DOHH2 (cell line): ENCODE results near the gene TENT5A.

Experiments
- EZH2phosphoT487 ChIP-seq: fragments of 200-600 bp; sonication (generic); IDR thresholded peaks from 2 replicates; pipeline ENCODE4 v1.6.1; 2017; ENCODE audit warnings: borderline replicate concordance, mild to moderate bottlenecking, antibody characterized with exemption, low read length, moderate library complexity, mixed read lengths
- TF ChIP-seq, protein P1 (sequence below): fragments of 200-600 bp; sonication (generic); IDR thresholded peaks from one replicate; pipeline ENCODE4 v1.5.1; 2014; ENCODE audit warnings: antibody characterized with exemption, mild to moderate bottlenecking, low read depth, low read length; ENCODE audit not compliant: poor library complexity, severe bottlenecking

GRCh38 chr6:81786150-81786549 is 33.7 kb upstream of the TENT5A start:
- TF ChIP-seq, protein P1, sequence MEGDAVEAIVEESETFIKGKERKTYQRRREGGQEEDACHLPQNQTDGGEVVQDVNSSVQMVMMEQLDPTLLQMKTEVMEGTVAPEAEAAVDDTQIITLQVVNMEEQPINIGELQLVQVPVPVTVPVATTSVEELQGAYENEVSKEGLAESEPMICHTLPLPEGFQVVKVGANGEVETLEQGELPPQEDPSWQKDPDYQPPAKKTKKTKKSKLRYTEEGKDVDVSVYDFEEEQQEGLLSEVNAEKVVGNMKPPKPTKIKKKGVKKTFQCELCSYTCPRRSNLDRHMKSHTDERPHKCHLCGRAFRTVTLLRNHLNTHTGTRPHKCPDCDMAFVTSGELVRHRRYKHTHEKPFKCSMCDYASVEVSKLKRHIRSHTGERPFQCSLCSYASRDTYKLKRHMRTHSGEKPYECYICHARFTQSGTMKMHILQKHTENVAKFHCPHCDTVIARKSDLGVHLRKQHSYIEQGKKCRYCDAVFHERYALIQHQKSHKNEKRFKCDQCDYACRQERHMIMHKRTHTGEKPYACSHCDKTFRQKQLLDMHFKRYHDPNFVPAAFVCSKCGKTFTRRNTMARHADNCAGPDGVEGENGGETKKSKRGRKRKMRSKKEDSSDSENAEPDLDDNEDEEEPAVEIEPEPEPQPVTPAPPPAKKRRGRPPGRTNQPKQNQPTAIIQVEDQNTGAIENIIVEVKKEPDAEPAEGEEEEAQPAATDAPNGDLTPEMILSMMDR, result no peak
- TF ChIP-seq EZH2phosphoT487, result no peak
